Raji (cell line): Measurements from ENCODE around the gene UGT1A7.

ENCODE experiments used
- POLR2A ChIP-seq: IDR thresholded peaks from 2 replicates; pipeline ENCODE4 v1.6.1; 2011; ENCODE audit warnings: low read depth, low read length, control low read depth; ENCODE audit not compliant: insufficient read depth

The UGT1A7 gene

DNA sequence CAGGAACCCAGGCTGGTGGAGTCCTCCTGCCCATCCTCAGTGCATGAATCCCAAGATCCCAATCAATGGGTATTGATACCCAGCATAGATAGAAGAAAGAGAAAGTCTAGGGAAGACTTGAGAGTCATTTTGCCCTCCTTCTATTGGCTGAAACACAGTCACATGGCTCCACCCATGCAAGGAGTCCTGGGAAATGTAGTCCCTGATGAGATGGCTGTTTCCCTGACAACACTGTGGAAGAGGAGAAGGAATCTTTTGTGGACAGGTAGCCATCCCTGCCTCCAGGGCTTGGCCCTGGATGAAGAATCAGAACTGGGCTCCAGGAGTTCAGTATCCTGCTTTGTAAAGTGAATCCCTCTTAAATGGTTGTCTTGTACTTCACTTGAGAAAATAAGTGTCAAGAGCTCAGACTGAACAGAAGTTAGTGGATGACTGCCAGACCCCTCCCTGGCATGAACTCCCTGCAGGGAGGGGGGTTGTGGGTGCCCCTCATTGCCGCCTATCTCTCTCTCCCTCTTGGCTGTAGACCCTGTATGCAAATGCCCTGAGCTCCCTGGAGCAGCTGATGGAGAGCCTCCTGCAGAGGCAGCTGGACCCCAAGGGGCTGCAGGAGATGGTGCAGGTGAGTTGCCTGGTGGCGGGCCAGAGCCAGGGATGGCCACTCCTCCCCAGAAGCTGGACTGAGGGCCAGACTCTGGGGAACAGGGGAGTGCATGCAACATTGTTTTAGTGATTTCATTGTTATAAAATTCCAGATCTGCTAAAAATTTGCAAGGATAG is 132.5 kb downstream of the UGT1A7 start:
- no peak for TF ChIP-seq POLR2A

DNA sequence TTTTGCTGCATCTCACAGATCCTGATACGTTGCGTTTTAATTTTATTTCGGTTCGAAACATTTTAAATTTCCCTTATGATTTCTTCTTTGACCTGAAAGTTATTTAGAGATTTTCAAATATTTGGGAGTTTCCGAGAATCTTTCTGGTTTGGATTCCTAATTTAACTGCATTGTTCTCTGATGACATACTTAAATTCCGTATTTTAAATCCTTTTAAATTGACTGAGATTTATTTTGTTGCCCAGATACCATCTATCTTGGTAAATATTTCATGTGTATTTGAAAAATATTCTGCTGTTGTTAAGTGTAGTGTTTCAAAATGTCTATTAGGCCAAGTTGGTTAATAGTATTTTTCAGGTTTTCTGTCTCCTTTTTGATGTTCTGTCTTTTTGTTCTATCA is 134.2 kb downstream of the UGT1A7 start:
- TF ChIP-seq POLR2A, result no peak

DNA sequence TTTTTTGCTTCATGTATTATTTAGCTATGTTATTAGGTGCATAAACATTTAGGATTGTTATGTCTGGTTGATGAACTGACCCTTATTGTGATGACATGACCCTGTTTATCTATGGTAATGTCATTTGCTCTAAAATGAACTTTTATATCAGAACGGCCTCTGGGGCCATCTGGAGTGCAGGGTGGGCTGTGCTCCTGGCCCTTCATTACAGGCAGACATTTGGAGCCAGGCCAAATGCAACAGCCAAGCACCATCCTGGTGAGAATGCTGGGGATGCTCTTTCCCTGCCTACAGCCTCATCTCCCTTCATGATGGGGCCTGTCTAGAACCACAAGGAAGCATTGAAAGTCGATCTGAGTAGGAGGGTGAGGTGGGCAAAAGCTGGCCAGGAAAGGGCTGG is 134.6 kb downstream of the UGT1A7 start:
- TF ChIP-seq POLR2A, result no peak

DNA sequence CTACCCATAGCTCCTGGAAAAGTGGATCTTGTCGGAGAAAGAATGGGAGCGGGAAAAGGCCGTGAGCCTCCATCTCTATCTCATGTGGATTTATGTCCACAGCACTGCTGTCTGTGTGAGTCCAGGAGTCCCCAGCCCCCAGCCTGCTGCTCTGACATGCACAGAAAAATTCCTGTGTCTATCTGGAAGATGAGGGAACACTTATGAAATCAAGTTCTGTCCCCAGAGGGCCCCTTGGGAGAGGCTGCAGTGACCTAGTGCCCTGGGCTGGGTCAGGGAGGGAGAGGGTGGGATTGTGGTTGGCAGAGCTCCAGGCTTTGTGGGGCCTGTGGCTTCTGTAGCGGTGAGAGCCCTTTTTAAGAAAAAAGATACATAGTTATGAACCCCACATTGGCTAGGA is 135.1 kb downstream of the UGT1A7 start:
- no peak for TF ChIP-seq POLR2A

DNA sequence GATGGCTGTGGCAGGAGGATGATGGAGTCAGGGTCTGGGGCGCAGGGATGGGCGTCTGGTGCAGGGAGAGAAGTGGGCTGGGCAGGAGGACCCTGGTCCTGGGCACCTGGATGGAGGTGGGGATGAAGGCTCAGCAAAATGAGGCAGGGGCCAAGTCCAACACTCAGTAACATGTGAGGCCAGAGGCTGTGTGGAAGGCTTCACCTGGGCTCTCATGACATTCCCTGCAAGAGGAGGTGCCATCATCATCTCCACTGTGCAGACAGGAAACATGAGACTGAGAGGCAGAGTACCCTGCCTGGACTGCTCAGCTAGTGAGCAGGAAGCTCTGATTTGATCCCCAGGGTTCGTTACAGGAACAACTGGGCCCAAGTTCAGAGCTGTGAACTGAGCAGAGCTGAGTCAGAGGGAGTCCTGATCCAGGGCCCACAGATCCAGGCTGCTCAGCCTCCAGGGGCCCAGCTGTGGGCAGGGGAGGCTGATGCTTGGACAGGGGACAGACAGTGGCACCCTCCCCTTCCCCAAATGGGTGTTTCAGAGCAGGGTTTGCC is 135.7 kb downstream of the UGT1A7 start:
- no peak for TF ChIP-seq POLR2A

DNA sequence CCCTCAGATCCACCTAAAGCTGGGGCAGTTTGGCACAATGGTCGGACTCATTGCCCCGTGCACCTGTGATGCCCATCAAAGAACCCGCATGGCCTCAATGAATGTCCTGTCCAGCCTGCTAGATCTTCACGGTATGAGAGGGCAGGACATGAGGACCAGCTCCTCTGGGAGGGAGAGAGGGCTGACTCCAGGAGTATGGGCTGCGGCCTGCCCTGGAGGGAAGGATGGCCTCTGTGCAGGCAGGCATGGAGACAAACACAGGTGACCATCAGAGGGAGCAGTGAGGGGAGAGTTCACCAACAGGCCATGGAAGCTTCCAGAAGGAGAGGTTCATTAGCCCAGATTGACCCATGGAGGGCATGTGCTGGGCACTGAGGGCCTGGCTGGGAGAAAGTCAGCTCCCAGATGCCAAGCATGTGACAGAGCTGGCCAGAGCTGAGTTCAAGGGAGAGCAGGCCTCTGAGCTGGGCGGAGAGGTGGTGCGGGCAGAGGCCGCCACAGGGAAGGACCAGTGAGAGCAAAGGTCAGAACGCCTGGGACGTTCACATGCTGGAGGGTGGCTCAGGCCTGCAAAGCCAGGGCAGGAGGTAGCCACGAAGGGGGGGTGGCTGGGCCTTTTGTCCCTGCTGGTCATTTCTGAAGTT is 136.4 kb downstream of the UGT1A7 start:
- no peak for TF ChIP-seq POLR2A

DNA sequence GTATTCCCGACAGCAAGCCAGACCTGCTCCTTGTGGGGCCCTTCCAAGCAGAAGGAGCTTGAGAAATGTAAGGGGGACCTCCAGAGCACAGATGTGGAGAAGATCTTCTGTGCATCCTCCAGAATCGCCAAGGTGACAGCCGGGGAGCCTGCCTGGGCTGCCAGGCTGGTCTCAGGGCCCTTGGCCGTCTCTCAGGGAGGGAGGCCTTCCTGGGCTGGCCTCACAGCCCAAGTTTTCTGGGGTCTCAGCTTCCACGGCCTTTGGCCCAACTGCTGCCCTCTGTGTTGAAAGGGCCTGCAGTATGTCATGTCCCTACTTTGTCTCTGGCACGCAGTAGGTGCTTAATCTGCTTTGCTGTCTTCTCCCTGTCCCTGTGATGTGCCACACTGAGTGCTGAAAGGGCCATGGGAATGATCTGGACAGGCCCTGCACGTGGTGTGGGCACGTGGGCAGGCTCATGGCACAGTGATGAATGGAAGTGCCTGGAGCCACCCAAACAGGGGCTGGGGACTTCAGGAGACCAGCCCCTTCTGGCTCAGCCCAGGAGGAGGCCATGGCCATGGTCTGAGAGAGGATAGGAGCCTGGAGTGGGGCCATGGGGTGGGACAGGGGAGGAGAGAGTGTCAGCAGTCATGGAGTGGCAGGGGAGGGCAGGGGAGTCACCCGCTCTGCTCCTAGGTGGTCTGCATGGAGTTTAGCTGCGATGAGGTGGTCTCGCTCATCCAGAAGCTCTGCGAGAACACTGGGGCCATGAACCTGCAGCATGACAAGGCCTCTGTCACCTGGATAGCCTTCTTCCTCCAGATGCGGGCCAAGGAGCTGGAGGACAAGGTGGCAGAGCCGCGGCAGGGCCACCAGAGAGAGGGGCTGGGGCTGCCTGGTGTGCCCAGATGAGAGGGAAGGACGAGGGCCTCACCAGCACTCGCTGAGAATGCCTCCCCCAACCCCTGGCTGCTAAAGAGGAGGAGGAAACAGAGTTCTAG is 137.2 kb downstream of the UGT1A7 start:
- no peak for TF ChIP-seq POLR2A

GRCh38 chr2:233819884-233820773 is 138.4 kb downstream of the UGT1A7 start:
- no peak for TF ChIP-seq POLR2A

DNA sequence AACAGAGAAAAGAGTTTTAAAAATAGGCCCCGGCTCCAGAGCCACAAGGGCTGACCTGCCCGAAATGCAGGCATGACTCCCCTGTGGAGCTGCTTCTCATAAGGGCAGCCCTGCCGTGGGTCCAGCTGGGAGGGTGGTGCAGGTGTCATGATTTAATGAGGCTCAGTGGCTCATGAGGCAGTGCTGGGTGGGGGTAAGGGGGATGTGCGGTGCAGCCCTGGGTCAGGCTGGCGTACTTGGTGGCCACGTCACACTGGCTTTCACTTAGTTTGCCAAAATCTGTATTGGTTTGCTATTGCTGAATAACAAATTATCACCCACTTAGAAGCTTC is 139.0 kb downstream of the UGT1A7 start:
- no peak for TF ChIP-seq POLR2A

DNA sequence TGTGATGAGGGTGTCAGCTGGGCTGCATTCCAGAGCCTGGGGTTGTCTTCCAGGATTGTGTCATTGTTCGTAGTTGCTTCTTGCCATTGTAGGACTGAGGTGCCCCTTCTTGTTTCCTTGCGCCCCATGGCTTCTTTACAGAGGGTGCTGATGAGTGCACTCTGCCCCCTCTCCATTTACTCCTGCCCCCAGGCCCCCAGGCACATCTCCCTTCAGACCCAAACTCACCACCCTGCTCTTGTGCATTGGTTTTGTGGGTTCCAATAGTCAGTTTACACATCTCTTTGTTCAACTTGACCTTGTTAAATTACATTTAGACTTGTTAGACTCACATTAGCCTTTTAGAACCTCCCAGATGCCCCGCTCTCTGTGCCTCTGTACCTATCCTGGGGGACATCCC is 139.5 kb downstream of the UGT1A7 start:
- no peak for TF ChIP-seq POLR2A

- no peak for TF ChIP-seq POLR2A
These were observed 140.0 kb downstream of the UGT1A7 start for GRCh38 chr2:233821709-233822100.

- TF ChIP-seq POLR2A, result no peak
These were observed 140.5 kb downstream of the UGT1A7 start for GRCh38 chr2:233822101-233822771.
